ENCODE results near the gene BPIFA3.

Gene BPIFA3

GRCh38 chr20:33263784-33264183, 46.6 kb downstream of the BPIFA3 start:
- peak in 3 of 14 donors; percentile 5 to 14 (median 10) for DNase-seq

GRCh38 chr20:33267701-33268100, 50.5 kb downstream of the BPIFA3 start:
- no peak for DNase-seq

- DNase-seq: no peak
Observed at GRCh38 chr20:33272155-33272873, 55.2 kb downstream of the BPIFA3 start.

GRCh38 chr20:33273117-33273851, 56.1 kb downstream of the BPIFA3 start:
- no peak for DNase-seq

GRCh38 chr20:33275215-33275614, 58.1 kb downstream of the BPIFA3 start:
- no peak for DNase-seq

GRCh38 chr20:33275871-33276270, 58.7 kb downstream of the BPIFA3 start:
- no peak for DNase-seq

- no peak for DNase-seq
Observed at GRCh38 chr20:33276303-33277113, 59.4 kb downstream of the BPIFA3 start.
